NT2/D1 (cell line): ENCODE results near the gene SMIM1.

Source experiments
- DNase-seq: peaks from one replicate; pipeline ENCODE4 v3.0.0-alpha.2; 2011; ENCODE audit warnings: low read depth, low spot score
- H3K27me3 ChIP-seq: 2 replicates; pipeline ENCODE4 v1.6.0; 2011; ENCODE audit warnings: mild to moderate bottlenecking; ENCODE audit not compliant: insufficient read length, insufficient read depth
- H3K36me3 ChIP-seq: 2 replicates; pipeline ENCODE4 v1.6.1; 2011; ENCODE audit warnings: mild to moderate bottlenecking, low read length, mixed read lengths; ENCODE audit not compliant: insufficient read depth, insufficient read length
- H3K4me1 ChIP-seq: 2 replicates; pipeline ENCODE4 v1.5.1; 2011; ENCODE audit not compliant: insufficient read depth, insufficient read length
- H3K4me3 ChIP-seq: 2 replicates; pipeline ENCODE4 v1.5.1; 2011; ENCODE audit warnings: low read depth; ENCODE audit not compliant: insufficient read length
- H3K9ac ChIP-seq: 2 replicates; pipeline ENCODE4 v1.6.0; 2011; ENCODE audit warnings: low read depth; ENCODE audit not compliant: insufficient read length
- H3K9me3 ChIP-seq: 2 replicates; pipeline ENCODE4 v1.5.1; 2011; ENCODE audit warnings: mild to moderate bottlenecking, low read length; ENCODE audit not compliant: insufficient read depth
- SUZ12 ChIP-seq: IDR thresholded peaks from 2 replicates; pipeline ENCODE4 v1.6.1; 2011; ENCODE audit not compliant: insufficient read length, insufficient read depth; ENCODE audit errors: extremely low read depth
- YY1 ChIP-seq: IDR thresholded peaks from 2 replicates; pipeline ENCODE4 v1.6.1; 2011; ENCODE audit not compliant: insufficient read length, insufficient read depth
- ZNF274 ChIP-seq: IDR thresholded peaks from 2 replicates; pipeline ENCODE4 v1.6.1; 2011; ENCODE audit warnings: mild to moderate bottlenecking, low read depth, low read length

The SMIM1 gene

GRCh38 chr1:3817821-3818597 lies 45.5 kb downstream of the SMIM1 start:
- Histone ChIP-seq H3K9ac (no peak overlapping the region), H3K36me3 (peaks cover 55% of the 10 kb centered on the region), H3K9me3 (no peaks in the 10 kb centered on the region), H3K4me1 (no peaks in the 10 kb centered on the region), H3K4me3 (no peak overlapping the region), H3K27me3 (no peaks in the 10 kb centered on the region)
- DNase-seq, result no peak
- TF ChIP-seq YY1, result no peak
- no peak for TF ChIP-seq ZNF274
- TF ChIP-seq SUZ12, result no peak

GRCh38 chr1:3819771-3820200 lies 47.2 kb downstream of the SMIM1 start:
- peaks cover 2% of the 10 kb centered on the region for H3K4me1 ChIP-seq
- DNase-seq, result no peak
- TF ChIP-seq SUZ12 (no peak), ZNF274 (no peak), YY1 (no peak)
- H3K9me3 ChIP-seq, result no peaks in the 10 kb centered on the region
- no peaks in the 10 kb centered on the region for H3K27me3 ChIP-seq
- H3K9ac ChIP-seq, result no peak overlapping the region
- H3K4me3 ChIP-seq, result no peak overlapping the region
- H3K36me3 ChIP-seq, result peaks cover 60% of the 10 kb centered on the region

- DNase-seq, result no peak
- H3K4me1 ChIP-seq, result peaks cover 2% of the 10 kb centered on the region
- H3K9ac ChIP-seq, result no peak overlapping the region
- H3K36me3 ChIP-seq, result peaks cover 59% of the 10 kb centered on the region
- no peaks in the 10 kb centered on the region for H3K27me3 ChIP-seq
- no peak for TF ChIP-seq ZNF274
- no peak for TF ChIP-seq SUZ12
- TF ChIP-seq YY1, result no peak
- H3K9me3 ChIP-seq, result no peaks in the 10 kb centered on the region
- H3K4me3 ChIP-seq, result no peak overlapping the region
Measured at GRCh38 chr1:3820316-3820715, 47.8 kb downstream of the SMIM1 start.

GRCh38 chr1:3821004-3821403 lies 48.5 kb downstream of the SMIM1 start:
- TF ChIP-seq SUZ12 (no peak), YY1 (no peak), ZNF274 (no peak)
- H3K4me1 ChIP-seq, result peaks cover 2% of the 10 kb centered on the region
- DNase-seq, result no peak
- peaks cover 62% of the 10 kb centered on the region for H3K36me3 ChIP-seq
- no peak overlapping the region for H3K4me3 ChIP-seq
- H3K9me3 ChIP-seq, result no peaks in the 10 kb centered on the region
- no peak overlapping the region for H3K9ac ChIP-seq
- no peaks in the 10 kb centered on the region for H3K27me3 ChIP-seq

- no peak overlapping the region for H3K9ac ChIP-seq
- H3K27me3 ChIP-seq, result no peaks in the 10 kb centered on the region
- TF ChIP-seq SUZ12, result no peak
- no peak for TF ChIP-seq ZNF274
- no peak for TF ChIP-seq YY1
- H3K4me1 ChIP-seq, result peaks cover 2% of the 10 kb centered on the region
- peaks cover 61% of the 10 kb centered on the region for H3K36me3 ChIP-seq
- no peaks in the 10 kb centered on the region for H3K9me3 ChIP-seq
- H3K4me3 ChIP-seq, result no peak overlapping the region
- no peak for DNase-seq
Measured at GRCh38 chr1:3821447-3821846, 48.9 kb downstream of the SMIM1 start.

GRCh38 chr1:3821908-3822307 lies 49.4 kb downstream of the SMIM1 start:
- Histone ChIP-seq H3K4me3 (no peak overlapping the region), H3K36me3 (peaks cover 64% of the 10 kb centered on the region), H3K4me1 (peaks cover 2% of the 10 kb centered on the region), H3K9me3 (no peaks in the 10 kb centered on the region), H3K9ac (no peak overlapping the region), H3K27me3 (no peaks in the 10 kb centered on the region)
- no peak for DNase-seq
- TF ChIP-seq YY1 (no peak), ZNF274 (no peak), SUZ12 (no peak)

GRCh38 chr1:3822421-3822820 lies 49.9 kb downstream of the SMIM1 start:
- H3K27me3 ChIP-seq, result no peaks in the 10 kb centered on the region
- H3K4me1 ChIP-seq, result peaks cover 2% of the 10 kb centered on the region
- no peak for TF ChIP-seq SUZ12
- TF ChIP-seq ZNF274, result no peak
- no peak for TF ChIP-seq YY1
- no peak for DNase-seq
- H3K9ac ChIP-seq, result no peak overlapping the region
- peaks cover 69% of the 10 kb centered on the region for H3K36me3 ChIP-seq
- no peaks in the 10 kb centered on the region for H3K9me3 ChIP-seq
- no peak overlapping the region for H3K4me3 ChIP-seq
